Right renal cortex interstitium (tissue), 3 donors: ENCODE data around the gene TSC22D4. TPM values are rescaled to one million over a fixed set of nuclear protein-coding genes. Genes with fewer than 3 reads are reported as not detected.
"Not testable (repeated sequence)": the region's sequence is repeated elsewhere in the genome, so short reads cannot be mapped to it uniquely, and the experiment has no call there.

Source experiments
- DNase-seq, 3 donors: peaks; one replicate each; pipeline ENCODE4 v3.0.0-alpha.2; 2013; ENCODE audit warnings: low read depth in 3 of 3, low spot score in 2 of 3
- polyA plus RNA-seq, 3 donors: library from polyadenylated mRNA; unstranded; fragments of 120-200 nt; gene quantifications; one replicate each; pipeline ENCODE4 v1.2.1, GENCODE V29; 2013; ENCODE audit not compliant: insufficient read length in 3 of 3

TSC22D4 gene
- polyA plus RNA-seq: 10 to 100 TPM; 28.6 to 35.0 (median 29.4) TPM

GRCh38 chr7:100478958-100479660 is at the start of gene TSC22D4:
Gene TSC22D4, minus strand, starts transcription at chr7:100479214. Its CDS starts 1,176 bp downstream, at chr7:100478038.
- peak; percentile 80 to 86 (median 84) for DNase-seq

- DNase-seq: not testable (repeated sequence)
Measured at GRCh38 chr7:100528108-100528866, 49.3 kb upstream of the TSC22D4 start.

- DNase-seq: not testable (repeated sequence)
Measured at GRCh38 chr7:100523192-100523591, 44.2 kb upstream of the TSC22D4 start.

GRCh38 chr7:100521909-100522593 is 43.0 kb upstream of the TSC22D4 start:
- DNase-seq: not testable (repeated sequence)

- no peak for DNase-seq
Measured at GRCh38 chr7:100521076-100521475, 42.1 kb upstream of the TSC22D4 start.

- DNase-seq: no peak
Measured at GRCh38 chr7:100520138-100520537, 41.1 kb upstream of the TSC22D4 start.

GRCh38 chr7:100519580-100519979 is 40.6 kb upstream of the TSC22D4 start:
- DNase-seq: no peak

GRCh38 chr7:100517305-100517704 is 38.3 kb upstream of the TSC22D4 start:
- DNase-seq: no peak

GRCh38 chr7:100516135-100516812 is 37.3 kb upstream of the TSC22D4 start:
- DNase-seq: no peak

- DNase-seq: no peak
Measured at GRCh38 chr7:100515072-100515532, 36.1 kb upstream of the TSC22D4 start.

GRCh38 chr7:100513212-100513810 is 34.3 kb upstream of the TSC22D4 start:
- DNase-seq: no peak

GRCh38 chr7:100510437-100511239 is 31.6 kb upstream of the TSC22D4 start:
- DNase-seq: no peak

GRCh38 chr7:100509231-100509630 is 30.2 kb upstream of the TSC22D4 start:
- no peak for DNase-seq

GRCh38 chr7:100506356-100506923 is 27.4 kb upstream of the TSC22D4 start:
- no peak for DNase-seq

- no peak for DNase-seq
Measured at GRCh38 chr7:100504887-100505611, 26.0 kb upstream of the TSC22D4 start.

- not testable (repeated sequence) for DNase-seq
Measured at GRCh38 chr7:100504031-100504430, 25.0 kb upstream of the TSC22D4 start.

GRCh38 chr7:100500743-100501142 is 21.7 kb upstream of the TSC22D4 start:
- DNase-seq: not testable (repeated sequence)

GRCh38 chr7:100496509-100496908 is 17.5 kb upstream of the TSC22D4 start:
- no peak for DNase-seq
